ENCODE results near the gene PRKCE. TPM values are rescaled to one million over a fixed set of nuclear protein-coding genes. Genes with fewer than 3 reads are reported as not detected.

Gene PRKCE
- total RNA-seq, 2 experiments from 2014 or later, result 17.0 to 42.1 TPM

- ChIA-PET POLR2A (no interaction called here), CTCF (ENCODE audit: unreplicated experiment) (no interaction called here)
- TF ChIP-seq EZH2phosphoT487 (IDR thresholded peaks at IDR 0.05; ENCODE audit: borderline replicate concordance, low read depth, low read length), result no peak
- TF ChIP-seq CTCF (conservative IDR thresholded peaks at IDR 0.05; ENCODE audit: low read length), result no peak
- H3K79me2 ChIP-seq (ENCODE audit: insufficient read depth, low read depth, low read length), result no peaks in the 10 kb centered on the region
- H3K9me2 ChIP-seq (ENCODE audit: insufficient read depth, low read length), result no peaks in the 10 kb centered on the region
- H4K20me1 ChIP-seq (ENCODE audit: insufficient read depth, low read length), result no peaks in the 10 kb centered on the region
- no peak for DNase-seq (ENCODE audit: low spot score)
- no peak overlapping the region for H3K4me3 ChIP-seq (ENCODE audit: low read depth, low read length, poor library complexity, severe bottlenecking)
- H3K27ac ChIP-seq (ENCODE audit: low read depth, low read length, poor library complexity, severe bottlenecking), result no peak overlapping the region
- H3K36me3 ChIP-seq (ENCODE audit: insufficient read depth, low read length), result no peaks in the 10 kb centered on the region
- no peaks in the 10 kb centered on the region for H3K9me3 ChIP-seq (ENCODE audit: low read length)
- no peak overlapping the region for H3K4me2 ChIP-seq (ENCODE audit: low read length)
- intact Hi-C loops (cut with micrococcal nuclease; ENCODE audit: unreplicated experiment), result no loop called here
- no TSS peak for BruUV-seq (replicated peaks)
- H3K4me1 ChIP-seq (ENCODE audit: insufficient read depth, low read length, poor library complexity, severe bottlenecking), result no peaks in the 10 kb centered on the region
- H2AFZ ChIP-seq (ENCODE audit: low read length), result no peak overlapping the region
Measured at GRCh38 chr2:45980161-45980865, 328.8 kb downstream of the PRKCE start.

- Histone ChIP-seq H3K4me1 (ENCODE audit: insufficient read depth, low read length, poor library complexity, severe bottlenecking) (no peaks in the 10 kb centered on the region), H2AFZ (ENCODE audit: low read length) (no peak overlapping the region), H3K4me2 (ENCODE audit: low read length) (no peak overlapping the region), H3K9me2 (ENCODE audit: insufficient read depth, low read length) (no peaks in the 10 kb centered on the region), H3K27ac (ENCODE audit: low read depth, low read length, poor library complexity, severe bottlenecking) (no peak overlapping the region), H4K20me1 (ENCODE audit: insufficient read depth, low read length) (no peaks in the 10 kb centered on the region), H3K4me3 (ENCODE audit: low read depth, low read length, poor library complexity, severe bottlenecking) (no peak overlapping the region), H3K36me3 (ENCODE audit: insufficient read depth, low read length) (no peaks in the 10 kb centered on the region), H3K9me3 (ENCODE audit: low read length) (no peaks in the 10 kb centered on the region), H3K79me2 (ENCODE audit: insufficient read depth, low read depth, low read length) (no peaks in the 10 kb centered on the region)
- ChIA-PET CTCF (ENCODE audit: unreplicated experiment) (no interaction called here), POLR2A (no interaction called here)
- TF ChIP-seq CTCF (conservative IDR thresholded peaks at IDR 0.05; ENCODE audit: low read length) (no peak), EZH2phosphoT487 (IDR thresholded peaks at IDR 0.05; ENCODE audit: borderline replicate concordance, low read depth, low read length) (no peak)
- intact Hi-C loops (cut with micrococcal nuclease; ENCODE audit: unreplicated experiment), result no loop called here
- BruUV-seq (replicated peaks), result no TSS peak
- no peak for DNase-seq (ENCODE audit: low spot score)
Measured at GRCh38 chr2:45981384-45981930, 330.0 kb downstream of the PRKCE start.

GRCh38 chr2:45982096-45982495 is 330.6 kb downstream of the PRKCE start:
- Histone ChIP-seq H3K9me3 (ENCODE audit: low read length) (no peaks in the 10 kb centered on the region), H3K4me2 (ENCODE audit: low read length) (no peak overlapping the region), H3K27ac (ENCODE audit: low read depth, low read length, poor library complexity, severe bottlenecking) (no peak overlapping the region), H3K4me3 (ENCODE audit: low read depth, low read length, poor library complexity, severe bottlenecking) (no peak overlapping the region), H3K9me2 (ENCODE audit: insufficient read depth, low read length) (no peaks in the 10 kb centered on the region), H3K79me2 (ENCODE audit: insufficient read depth, low read depth, low read length) (no peaks in the 10 kb centered on the region), H4K20me1 (ENCODE audit: insufficient read depth, low read length) (no peaks in the 10 kb centered on the region), H3K4me1 (ENCODE audit: insufficient read depth, low read length, poor library complexity, severe bottlenecking) (no peaks in the 10 kb centered on the region), H3K36me3 (ENCODE audit: insufficient read depth, low read length) (no peaks in the 10 kb centered on the region), H2AFZ (ENCODE audit: low read length) (no peak overlapping the region)
- POLR2A ChIA-PET, result no interaction called here
- TF ChIP-seq EZH2phosphoT487 (IDR thresholded peaks at IDR 0.05; ENCODE audit: borderline replicate concordance, low read depth, low read length) (no peak), CTCF (conservative IDR thresholded peaks at IDR 0.05; ENCODE audit: low read length) (no peak)
- no peak for DNase-seq (ENCODE audit: low spot score)
- intact Hi-C loops (cut with micrococcal nuclease; ENCODE audit: unreplicated experiment), result no loop called here
- CTCF ChIA-PET (ENCODE audit: unreplicated experiment), result interaction anchor here (0.6 kb wide), 1 partner anchor 215 kb away, joined by 3 read pairs; no protein-coding TSS in a partner anchor
- BruUV-seq (replicated peaks), result no TSS peak

Data from OCI-LY7 (cell line).